K562 (cell line): ENCODE results near the gene SKOR1. TPM values are rescaled to one million over a fixed set of nuclear protein-coding genes. Genes with fewer than 3 reads are reported as not detected.

ENCODE experiments used
- BRF2 ChIP-seq: IDR thresholded peaks from 3 replicates; pipeline ENCODE4 v1.6.1; 2011; ENCODE audit warnings: borderline replicate concordance, mild to moderate bottlenecking; ENCODE audit not compliant: insufficient read length, insufficient read depth
- FOXM1 ChIP-seq, 2 experiments: fragments of 450-650 bp in 1 of 2; sonication (generic) in 1 of 2; formaldehyde crosslinking in 1 of 2; IDR thresholded peaks; 2 replicates each; pipeline versions ENCODE4 v1.6.1 to v1.9.0; 2017 to 2022; ENCODE audit warnings: low read depth in 2 of 2, mild to moderate bottlenecking in 2 of 2, missing genetic modification reagents in 1 of 2, moderate library complexity in 1 of 2
- HDAC8 ChIP-seq: fragments of 450-650 bp; IDR thresholded peaks from 2 replicates; pipeline ENCODE4 v1.6.1; 2016; ENCODE audit warnings: mild to moderate bottlenecking, missing genetic modification characterization, moderate library complexity, missing compliant biosample characterization
- HNRNPH1 ChIP-seq: fragments of 200-400 bp; formaldehyde crosslinking; optimal IDR thresholded peaks from 2 replicates; pipeline ENCODE3; 2017; ENCODE audit warnings: low read depth, mild to moderate bottlenecking, low read length, moderate library complexity
- MGA ChIP-seq: fragments of 450-650 bp; IDR thresholded peaks from 2 replicates; pipeline ENCODE4 v1.6.1; 2016; ENCODE audit warnings: mild to moderate bottlenecking, moderate library complexity
- RCOR1 ChIP-seq, 2 experiments: IDR thresholded peaks; 2 replicates each; pipeline ENCODE4 v1.6.1; 2012; ENCODE audit warnings: low read depth in 2 of 2, low read length in 2 of 2, borderline replicate concordance in 1 of 2, improper control_type of control experiment in 1 of 2
- TCFL5 ChIP-seq: fragments of 250-450 bp; sonication (Bioruptor Pico); conservative IDR thresholded peaks from 2 replicates; pipeline ENCODE4 v1.6.1; 2021; ENCODE audit warnings: mild to moderate bottlenecking, moderate library complexity, matching md5 sums
- YY1 ChIP-seq, 3 experiments: IDR thresholded peaks; 2 replicates each; pipeline ENCODE4 v1.6.1; 2011; ENCODE audit warnings: low read length in 2 of 3, mild to moderate bottlenecking in 2 of 3, moderate library complexity in 2 of 3, borderline replicate concordance in 1 of 3, control low read depth in 1 of 3, low read depth in 1 of 3; ENCODE audit not compliant: insufficient read depth in 3 of 3, insufficient replicate concordance in 2 of 3, control insufficient read depth in 1 of 3, insufficient read length in 1 of 3; ENCODE audit errors: extremely low read depth in 1 of 3
- ZNF175 ChIP-seq: fragments of 200-800 bp; sonication (Bioruptor generic); IDR thresholded peaks from 2 replicates; pipeline ENCODE4 v1.6.1; 2016; ENCODE audit warnings: low read depth, mild to moderate bottlenecking, missing genetic modification characterization, missing compliant biosample characterization
- ZNF395 ChIP-seq: fragments of 200-800 bp; sonication (Bioruptor generic); IDR thresholded peaks from 2 replicates; pipeline ENCODE4 v1.6.1; 2017; ENCODE audit warnings: missing genetic modification characterization, missing compliant biosample characterization
- polyA plus RNA-seq, 8 experiments: library from polyadenylated mRNA; depleted of rRNA in 4 of 8; stranded (reverse) in 5 of 8; unstranded in 3 of 8; fragments of >200 nt; fragmentation: Nextera tagmentation in 2 of 8; fragmentation: Illumina TruSeq in 1 of 8; extraction: Ambion mirVana in 2 of 8; extraction: Trizol in 1 of 8; gene quantifications; 2 replicates each; pipeline versions ENCODE4 v1.2.1 to v1.2.3, GENCODE V29; 2011 to 2014; ENCODE audit warnings: inconsistent platforms in 1 of 8, missing spikeins in 1 of 8
- total RNA-seq, 7 experiments: library from RNA; depleted of rRNA in 6 of 7; stranded (reverse); fragments of >200 nt in 6 of 7; fragmentation: Illumina TruSeq in 2 of 7; extraction: Trizol in 2 of 7; gene quantifications; 2 replicates each; pipeline versions ENCODE4 v1.2.1 to v1.2.3, GENCODE V29; 2011 to 2021; ENCODE audit warnings: low replicate concordance in 1 of 7

The SKOR1 gene
- total and polyA plus RNA-seq, 9 of the 15 experiments (the other 6 are each of a cell fraction or from before 2014, with no cell fraction given) = 0.04 to 0.41 (median 0.09) TPM; not detected in 3

- TF ChIP-seq YY1 (IDR thresholded peaks at IDR 0.05; ENCODE audit: borderline replicate concordance in 1 of 3, control insufficient read depth in 1 of 3, extremely low read depth in 1 of 3, insufficient read depth in 3 of 3, insufficient read length in 1 of 3, insufficient replicate concordance in 2 of 3, low read depth in 1 of 3, low read length in 2 of 3) (peak in 1 of 3 experiments; percentile 11), ZNF175 (CRISPR knock-in tag) (no peak), MGA (no peak), HDAC8 (no peak), TCFL5 (no peak), HNRNPH1 (no peak), BRF2 (no peak), FOXM1 (IDR thresholded peaks at IDR 0.05; ENCODE audit: low read depth) (no peak), FOXM1 (CRISPR knock-in tag; IDR thresholded peaks at IDR 0.05; ENCODE audit: low read depth) (no peak), RCOR1 (IDR thresholded peaks at IDR 0.05; ENCODE audit: borderline replicate concordance in 1 of 2, low read depth in 2 of 2, low read length in 2 of 2) (no peak), ZNF395 (CRISPR knock-in tag) (peak; percentile 77; the same call in 1 of the 2 replicates)
Measured at GRCh38 chr15:67840749-67841512, 15.6 kb downstream of the SKOR1 start (continued).
